ENCODE measurements around the gene ROBO1.

GRCh38 chr3:79146024-79146423 lies 621.8 kb downstream of the ROBO1 start:
- TF ChIP-seq, protein P1, sequence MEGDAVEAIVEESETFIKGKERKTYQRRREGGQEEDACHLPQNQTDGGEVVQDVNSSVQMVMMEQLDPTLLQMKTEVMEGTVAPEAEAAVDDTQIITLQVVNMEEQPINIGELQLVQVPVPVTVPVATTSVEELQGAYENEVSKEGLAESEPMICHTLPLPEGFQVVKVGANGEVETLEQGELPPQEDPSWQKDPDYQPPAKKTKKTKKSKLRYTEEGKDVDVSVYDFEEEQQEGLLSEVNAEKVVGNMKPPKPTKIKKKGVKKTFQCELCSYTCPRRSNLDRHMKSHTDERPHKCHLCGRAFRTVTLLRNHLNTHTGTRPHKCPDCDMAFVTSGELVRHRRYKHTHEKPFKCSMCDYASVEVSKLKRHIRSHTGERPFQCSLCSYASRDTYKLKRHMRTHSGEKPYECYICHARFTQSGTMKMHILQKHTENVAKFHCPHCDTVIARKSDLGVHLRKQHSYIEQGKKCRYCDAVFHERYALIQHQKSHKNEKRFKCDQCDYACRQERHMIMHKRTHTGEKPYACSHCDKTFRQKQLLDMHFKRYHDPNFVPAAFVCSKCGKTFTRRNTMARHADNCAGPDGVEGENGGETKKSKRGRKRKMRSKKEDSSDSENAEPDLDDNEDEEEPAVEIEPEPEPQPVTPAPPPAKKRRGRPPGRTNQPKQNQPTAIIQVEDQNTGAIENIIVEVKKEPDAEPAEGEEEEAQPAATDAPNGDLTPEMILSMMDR (IDR thresholded peaks at IDR 0.05): no peak
- no peak for TF ChIP-seq ZFX (IDR thresholded peaks at IDR 0.05; ENCODE audit: borderline replicate concordance)
